Ramos (cell line): ENCODE data around the gene AGPS.
"Not testable (repeated sequence)": the region's sequence is repeated elsewhere in the genome, so short reads cannot be mapped to it uniquely, and the experiment has no call there.

Source experiments
- in situ Hi-C: fragments of 300-500 bp; cut with MboI; formaldehyde crosslinking; loops from one replicate; pipeline ENCODE4 v1.14.3; 2022; ENCODE audit warnings: low sequenced_read_pairs; ENCODE audit not compliant: unreplicated experiment

Gene AGPS

DNA sequence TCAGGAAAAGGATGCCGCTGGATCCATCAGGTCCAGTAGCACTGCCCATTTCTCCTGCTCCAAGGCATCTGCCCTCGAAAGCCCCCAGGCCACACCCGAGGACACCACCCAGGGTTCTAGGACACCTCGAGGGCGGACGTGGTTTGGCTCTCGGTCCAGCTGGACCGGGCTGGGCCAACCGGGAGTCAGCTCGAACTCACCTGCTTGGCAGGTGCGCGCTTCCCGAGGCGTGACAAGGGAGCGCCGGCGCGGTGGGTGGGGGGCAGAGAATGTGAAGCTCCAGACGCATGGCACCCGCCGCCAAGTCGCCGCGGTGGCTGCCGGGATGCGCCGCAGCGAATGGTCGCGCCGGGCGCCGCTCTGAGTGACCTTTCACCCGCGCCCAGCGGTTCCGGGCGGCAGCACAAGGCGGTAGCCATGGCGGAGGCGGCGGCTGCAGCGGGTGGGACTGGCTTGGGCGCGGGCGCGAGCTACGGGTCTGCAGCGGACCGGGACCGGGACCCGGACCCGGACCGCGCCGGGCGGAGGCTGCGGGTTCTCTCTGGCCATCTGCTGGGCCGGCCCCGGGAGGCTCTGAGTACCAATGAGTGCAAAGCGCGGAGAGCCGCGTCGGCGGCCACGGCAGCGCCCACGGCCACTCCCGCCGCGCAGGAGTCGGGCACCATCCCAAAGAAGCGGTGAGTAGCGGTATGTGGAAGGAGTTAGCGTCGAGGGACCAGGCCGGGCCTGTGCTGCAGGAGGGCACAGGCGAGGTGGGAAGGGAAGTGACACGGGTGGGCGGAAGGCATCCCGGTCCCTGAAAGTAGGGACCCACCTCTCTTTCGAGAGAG, at the start of gene AGPS:
Gene AGPS, plus strand, starts transcription at position 401 of the 830 bp plus-strand sequence. Its CDS starts 17 bp downstream, at position 418.
- in situ Hi-C loops, result no loop called here

DNA sequence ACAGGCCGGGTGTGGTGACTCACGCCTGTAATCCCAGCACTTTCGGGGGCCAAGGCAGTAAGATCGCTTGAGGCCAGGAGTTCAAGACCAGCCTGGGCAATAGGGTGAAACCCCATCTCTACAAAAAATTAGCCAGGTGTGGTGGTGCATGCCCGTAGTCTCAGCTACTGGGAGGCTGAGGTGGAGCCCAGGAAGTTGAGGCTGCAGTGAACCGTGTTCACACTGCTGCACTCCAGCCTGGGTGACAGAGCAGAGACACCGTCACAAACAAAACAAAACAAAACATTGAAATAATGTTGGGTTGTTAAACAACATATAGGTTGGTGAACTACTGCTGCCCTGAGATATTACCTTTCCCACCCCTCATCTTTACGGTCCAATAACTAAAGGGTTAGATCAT, 48.8 kb upstream of the AGPS start:
- in situ Hi-C loops, result no loop called here

DNA sequence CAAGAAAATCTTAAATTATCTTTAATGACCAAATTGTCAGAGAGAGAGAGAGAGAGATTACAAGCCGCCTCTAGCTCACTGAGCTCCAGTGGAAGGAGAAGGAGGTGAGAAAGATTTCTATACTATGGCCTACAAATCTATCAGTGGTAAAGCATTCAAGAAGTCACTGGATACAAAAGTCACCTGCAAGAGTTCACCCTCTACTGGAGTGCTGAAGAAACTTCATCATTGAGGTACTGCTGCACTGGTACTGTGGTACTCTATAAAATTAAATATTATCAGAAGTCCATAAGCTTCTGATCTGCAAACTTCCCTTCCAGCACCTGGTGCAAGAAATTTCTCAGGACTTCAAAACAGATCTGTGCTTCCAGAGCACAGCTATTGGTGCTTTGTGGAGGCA, 48.3 kb upstream of the AGPS start:
- in situ Hi-C loops, result no loop called here

DNA sequence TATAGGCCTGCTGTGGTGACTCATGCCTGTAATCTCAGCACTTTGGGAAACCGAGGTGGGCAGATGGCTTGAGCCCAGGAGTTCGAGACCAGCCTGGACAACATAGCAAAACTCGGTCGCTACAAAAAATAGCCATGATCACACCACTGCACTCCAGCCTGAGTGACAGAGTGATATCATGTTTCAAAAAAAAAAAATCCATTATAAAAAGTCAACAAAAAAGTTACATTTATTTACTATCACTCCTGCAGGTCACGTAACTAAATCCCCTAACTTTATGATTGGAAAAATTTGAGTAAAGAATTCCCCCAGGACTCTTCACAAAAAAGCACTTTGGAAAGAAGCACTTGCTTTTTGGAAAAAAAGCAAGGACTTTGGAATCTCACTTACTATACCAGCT, 46.4 kb upstream of the AGPS start:
- in situ Hi-C loops, result no loop called here

DNA sequence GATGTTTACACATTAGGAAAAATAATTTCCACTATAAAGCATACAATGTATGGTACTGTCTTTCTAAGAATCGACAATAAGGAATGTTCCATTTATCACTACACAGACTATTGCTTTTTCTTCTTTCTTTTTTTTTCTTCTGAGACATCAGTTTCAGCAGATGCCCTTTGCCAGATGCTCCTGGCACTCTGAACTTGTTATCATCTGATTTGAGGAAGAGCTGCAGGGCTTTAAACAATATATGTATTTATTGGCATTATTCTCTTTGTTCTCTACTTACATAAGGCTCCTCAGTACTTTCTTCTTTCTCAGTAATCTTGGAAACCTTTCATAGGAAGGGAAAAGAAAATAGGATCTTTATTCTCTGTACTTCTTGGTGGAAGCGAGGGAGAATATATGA, 45.0 kb upstream of the AGPS start:
- in situ Hi-C loops, result no loop called here

DNA sequence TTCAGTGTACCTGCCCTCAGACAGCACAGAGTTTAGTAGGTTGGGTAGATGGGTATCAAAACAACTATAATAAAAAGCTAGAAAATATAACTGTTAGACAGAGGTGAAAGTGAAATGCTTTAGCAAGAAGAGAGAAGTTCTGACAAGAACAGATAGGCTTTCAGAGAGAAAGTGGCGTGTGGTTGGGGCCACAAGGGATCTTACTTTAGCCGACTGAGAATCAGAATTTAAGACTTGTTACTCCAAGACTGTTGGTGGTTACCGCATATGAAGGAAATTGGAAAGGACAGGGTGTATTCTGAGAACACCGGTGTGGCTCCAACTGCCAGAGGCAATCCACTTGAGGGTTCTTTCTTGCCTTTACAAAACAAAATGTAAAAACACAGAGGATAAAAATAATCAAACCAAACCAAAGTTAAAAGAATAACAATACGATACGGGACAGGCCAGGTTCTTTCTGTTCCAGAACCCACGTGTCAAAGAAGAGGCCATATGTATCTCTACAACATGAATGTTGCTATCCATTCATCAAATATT, 44.4 kb upstream of the AGPS start:
- in situ Hi-C loops, result no loop called here

DNA sequence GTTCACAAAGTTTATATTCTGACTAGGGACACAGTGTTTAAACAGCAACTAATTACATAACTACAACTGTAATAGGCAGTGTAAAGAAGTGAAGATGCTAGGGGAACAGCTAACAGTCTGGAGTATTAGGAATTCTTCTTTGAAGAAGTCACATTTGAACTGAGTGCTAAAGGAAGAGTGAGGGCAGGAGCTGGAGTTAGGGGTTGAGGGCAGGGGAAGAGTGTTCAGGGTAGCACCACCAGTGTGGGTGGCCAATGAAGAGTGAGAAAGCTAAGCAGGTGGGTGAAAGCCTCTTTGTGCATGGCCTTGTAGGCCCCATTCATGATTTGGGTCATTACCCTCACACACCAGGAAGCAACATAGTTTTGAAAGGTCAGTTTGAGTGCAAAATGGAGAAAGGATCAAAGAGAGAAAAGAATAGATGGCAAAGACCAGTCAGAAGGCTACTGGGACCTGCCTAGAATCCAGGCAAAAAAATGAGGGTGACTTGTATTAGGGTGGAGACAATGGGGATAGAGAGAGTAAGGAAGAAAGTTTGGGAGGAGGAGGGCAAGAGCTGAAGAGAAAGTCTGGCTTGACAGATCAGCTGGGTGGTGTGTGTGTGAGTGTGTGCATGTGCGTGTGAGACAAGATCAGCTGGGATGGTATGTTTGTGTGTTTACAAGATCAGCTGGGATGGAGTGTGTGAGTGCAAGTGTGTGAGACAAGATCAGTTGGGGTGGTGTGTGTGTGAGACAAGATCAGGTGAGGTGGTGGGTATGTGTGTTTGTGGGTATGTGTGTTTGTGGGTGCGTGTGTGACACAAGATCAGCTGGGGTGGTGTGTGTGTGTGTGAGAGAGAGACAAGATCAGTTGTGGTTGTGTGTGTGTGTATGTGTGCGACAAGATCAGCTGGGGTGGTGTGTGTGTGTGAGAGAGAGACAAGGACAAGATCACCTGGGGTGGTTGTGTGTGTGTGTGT, 43.6 kb upstream of the AGPS start:
- in situ Hi-C loops, result no loop called here

DNA sequence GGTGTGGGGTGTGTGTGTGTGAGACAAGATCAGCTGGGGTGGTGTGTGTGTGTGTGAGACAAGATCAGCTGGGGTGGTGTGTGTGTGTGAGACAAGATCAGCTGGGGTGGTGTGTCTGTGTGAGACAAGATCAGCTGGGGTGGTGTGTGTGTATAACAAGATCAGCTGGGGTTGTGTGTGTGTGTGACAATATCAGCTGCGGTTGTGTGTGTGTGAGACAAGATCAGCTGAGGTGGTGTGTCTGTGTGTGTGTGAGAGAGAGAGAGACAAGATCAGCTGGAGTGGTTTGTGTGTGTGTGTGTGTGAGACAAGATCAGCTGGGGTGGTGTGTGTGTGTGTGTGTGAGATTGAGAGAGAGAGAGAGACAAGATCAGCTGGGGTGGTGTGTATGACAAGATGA, 41.9 kb upstream of the AGPS start:
- in situ Hi-C loops, result not testable (repeated sequence)

DNA sequence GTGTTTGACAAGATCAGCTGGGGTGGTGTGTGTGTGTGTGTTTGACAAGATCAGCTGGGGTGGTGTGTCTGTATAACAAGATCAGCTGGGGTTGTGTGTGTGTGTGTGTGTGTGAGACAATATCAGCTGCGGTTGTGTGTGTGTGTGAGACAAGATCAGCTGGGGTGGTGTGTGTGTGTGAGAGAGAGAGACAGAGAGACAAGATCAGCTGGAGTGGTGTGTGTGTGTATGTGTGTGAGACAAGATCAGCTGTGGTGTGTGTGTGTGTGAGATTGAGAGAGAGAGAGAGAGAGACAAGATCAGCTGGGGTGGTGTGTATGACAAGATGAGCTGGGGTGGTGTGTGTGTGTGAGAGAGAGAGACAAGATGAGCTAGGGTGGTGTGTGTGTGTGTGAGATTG, 41.5 kb upstream of the AGPS start:
- in situ Hi-C loops, result not testable (repeated sequence)

DNA sequence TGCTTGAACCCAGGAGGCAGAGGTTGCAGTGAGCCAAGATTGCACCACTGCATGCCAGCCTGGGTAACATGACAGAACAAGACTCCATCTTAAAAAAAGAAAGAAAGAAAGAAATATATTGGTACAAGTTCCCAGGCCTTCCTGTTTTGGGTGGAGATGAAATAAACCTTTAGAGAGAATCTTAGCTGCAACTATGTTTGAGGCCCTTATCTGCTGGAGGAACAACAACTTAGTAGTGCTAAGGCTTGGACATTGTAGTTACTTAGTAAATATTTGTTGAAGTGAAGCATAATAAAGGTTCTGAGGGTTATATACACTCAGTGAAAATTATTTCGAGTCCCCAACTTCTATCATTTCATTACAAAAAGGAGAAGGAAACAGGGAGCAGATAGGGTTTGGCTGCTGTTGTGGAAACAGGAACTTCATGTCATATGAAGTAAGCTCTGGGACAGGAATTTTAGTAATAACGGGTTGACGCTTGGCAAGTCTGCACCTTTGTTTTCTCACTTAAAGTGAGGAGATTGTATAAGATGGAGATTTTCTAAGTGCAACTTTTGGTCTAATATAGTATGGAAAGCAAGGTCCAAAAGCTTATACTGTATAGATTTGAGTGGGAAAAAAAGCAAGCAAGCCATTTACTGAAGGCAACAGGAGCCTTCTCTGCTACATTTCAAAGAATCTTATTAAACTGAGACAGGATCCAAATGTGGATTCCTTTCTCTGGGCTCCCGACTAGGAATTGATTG, 40.0 kb upstream of the AGPS start:
- in situ Hi-C loops, result no loop called here

DNA sequence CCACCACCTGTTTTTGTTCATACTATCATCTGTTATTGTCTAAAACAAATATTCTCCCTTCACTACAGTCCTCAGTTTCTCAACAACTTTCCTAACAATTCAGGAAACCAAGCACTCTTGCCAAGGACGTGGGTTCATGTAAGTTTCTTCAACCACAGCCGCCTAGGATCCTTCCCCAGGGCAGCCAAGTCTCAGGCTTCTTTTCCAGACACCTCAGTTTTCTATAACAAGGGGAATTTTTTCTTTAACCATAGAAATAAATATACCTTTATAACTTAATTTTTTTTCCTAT, 39.4 kb upstream of the AGPS start:
- in situ Hi-C loops, result no loop called here

DNA sequence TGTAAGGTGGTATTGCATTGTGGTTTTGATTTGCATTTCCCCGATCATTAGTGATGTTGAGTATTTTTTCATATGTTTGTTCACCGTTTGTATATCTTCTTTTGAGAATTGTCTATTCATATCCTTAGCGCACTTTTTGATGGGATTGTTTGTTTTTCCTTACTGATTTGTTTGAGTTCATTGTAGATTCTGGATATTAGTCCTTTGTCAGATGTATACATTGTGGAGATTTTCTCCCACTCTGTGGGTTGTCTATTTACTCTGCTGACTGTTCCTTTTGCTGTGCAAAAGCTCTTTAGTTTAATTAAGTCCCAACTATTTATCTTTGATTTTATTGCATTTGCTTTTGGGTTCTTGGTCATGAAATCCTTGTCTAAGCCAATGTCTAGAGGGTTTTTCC, 38.0 kb upstream of the AGPS start:
- in situ Hi-C loops, result not testable (repeated sequence)

DNA sequence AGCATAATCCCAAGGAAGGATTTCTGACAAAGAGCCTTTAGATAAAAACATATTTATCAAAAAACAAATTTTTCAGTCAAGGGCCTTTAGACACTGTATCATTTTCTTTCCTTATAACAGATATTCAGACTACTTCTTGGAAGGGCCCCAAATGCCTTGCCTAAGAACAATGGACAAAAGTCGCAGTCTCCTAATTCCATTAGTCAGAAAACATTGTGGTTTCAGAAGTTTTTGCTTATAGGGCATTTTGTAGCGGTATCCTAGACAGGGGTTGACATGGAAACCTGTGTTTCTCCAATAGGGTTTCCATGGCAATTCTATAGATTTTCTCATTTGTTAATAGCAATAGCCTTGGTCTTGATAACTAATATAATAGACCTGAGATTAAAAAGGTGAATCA, 36.7 kb upstream of the AGPS start:
- in situ Hi-C loops, result no loop called here

DNA sequence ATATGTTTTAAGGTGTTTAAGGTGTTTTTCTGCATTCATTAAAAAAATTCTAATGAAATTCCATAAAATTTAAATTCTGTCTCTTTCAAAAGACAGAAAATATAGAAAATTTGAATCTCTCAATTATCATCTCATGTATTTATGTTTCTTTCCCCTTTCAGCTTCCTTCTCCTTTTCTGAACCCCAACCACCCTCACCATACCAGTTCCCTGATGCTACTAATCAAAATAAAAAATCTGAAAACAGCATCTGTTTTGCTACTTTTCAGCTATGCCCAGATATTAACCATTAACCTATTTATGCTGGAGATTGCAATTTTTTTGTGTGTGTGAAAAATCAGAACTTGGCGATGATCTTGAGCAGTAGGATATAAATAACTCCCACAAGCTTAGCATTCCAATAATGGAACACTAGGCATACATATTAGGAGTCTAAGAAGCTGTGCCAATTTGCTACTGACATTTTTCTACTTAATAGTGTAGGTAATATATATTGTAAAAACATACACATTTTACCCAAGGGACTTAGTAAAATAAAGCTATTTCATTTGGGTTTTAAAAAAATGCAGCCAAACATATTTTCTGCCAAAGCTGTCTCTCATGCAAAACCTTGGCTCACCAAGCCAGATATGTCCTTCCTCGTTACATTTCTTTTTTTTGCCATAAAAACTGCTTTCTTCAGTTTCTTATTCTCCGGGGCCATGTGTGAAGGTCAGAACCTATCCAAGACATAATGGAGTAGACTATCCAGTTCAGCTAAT, 32.6 kb upstream of the AGPS start:
- in situ Hi-C loops, result no loop called here

GRCh38 chr2:177362499-177362898, 30.1 kb upstream of the AGPS start:
- in situ Hi-C loops, result no loop called here

DNA sequence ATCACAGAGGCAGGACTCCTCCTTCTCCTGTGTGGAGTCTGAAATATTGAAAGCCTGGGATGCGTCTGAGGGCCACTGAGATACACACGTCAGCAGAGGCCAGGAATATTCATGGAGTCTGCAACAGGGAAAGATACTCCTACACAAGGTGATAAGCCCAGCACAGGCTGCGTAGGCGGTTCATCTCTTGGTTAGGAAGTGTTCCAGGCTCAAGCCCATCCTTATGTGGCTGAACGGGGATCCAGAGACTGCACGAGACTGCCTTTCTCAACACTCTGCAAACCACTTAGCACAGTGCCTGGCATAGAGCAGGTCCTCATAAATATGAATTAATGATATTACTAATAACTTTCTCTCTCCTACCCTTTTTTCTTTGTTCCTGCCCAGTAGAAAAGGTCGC, 29.2 kb upstream of the AGPS start:
- in situ Hi-C loops, result no loop called here

DNA sequence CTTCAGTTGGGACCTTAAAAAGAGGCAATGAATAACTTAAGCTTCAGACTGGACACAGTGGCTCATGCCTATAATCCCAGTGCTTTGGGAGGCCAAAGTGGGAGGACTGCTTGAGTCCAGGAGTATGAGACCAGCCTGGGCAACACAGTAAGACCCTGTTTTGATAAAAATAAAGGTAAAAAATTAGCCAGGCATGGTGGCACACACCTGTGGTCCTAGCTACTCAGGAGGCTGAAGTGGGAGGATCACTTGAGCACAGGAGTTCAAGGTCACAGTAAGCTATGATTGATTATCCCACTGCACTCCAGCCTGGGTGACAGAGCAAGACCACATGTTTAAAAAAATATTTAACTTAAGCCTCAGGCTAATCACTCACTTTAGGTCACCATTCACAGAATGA, 26.8 kb upstream of the AGPS start:
- in situ Hi-C loops, result not testable (repeated sequence)

- in situ Hi-C loops, result not testable (repeated sequence)
Measured at GRCh38 chr2:177368023-177368422, 24.6 kb upstream of the AGPS start.

- in situ Hi-C loops, result no loop called here
Measured at GRCh38 chr2:177379354-177379753, 13.2 kb upstream of the AGPS start.

DNA sequence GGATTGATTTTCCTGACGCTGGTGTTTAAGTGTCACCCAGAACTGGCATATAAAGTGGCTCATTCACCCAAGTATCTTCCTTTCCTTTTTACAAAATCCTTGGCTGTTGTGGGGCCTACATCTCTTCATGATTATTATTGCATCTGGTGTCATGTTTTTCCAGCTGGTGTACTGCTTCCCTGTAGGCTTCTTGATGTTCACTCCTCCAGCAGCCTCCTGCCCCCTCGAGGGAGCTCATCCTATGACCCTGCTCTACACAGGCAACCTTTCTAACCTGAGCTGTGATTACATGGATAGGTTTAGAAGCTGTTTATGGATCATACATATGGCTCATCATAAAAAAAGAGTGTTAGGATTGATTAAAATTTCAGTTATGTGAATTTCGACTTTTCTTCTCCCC, 12.4 kb upstream of the AGPS start:
- in situ Hi-C loops, result no loop called here
